VCaP (cell line): ENCODE results near the gene CLEC3A.

Experiments
- H3K27ac ChIP-seq: fragments of 450-650 bp; 2 replicates; pipeline ENCODE4 v1.5.1; 2017
- CTCF ChIP-seq: fragments of 450-650 bp; conservative IDR thresholded peaks from 2 replicates; pipeline ENCODE4 v1.5.1; 2017; ENCODE audit warnings: mild to moderate bottlenecking, moderate library complexity

CLEC3A gene

DNA sequence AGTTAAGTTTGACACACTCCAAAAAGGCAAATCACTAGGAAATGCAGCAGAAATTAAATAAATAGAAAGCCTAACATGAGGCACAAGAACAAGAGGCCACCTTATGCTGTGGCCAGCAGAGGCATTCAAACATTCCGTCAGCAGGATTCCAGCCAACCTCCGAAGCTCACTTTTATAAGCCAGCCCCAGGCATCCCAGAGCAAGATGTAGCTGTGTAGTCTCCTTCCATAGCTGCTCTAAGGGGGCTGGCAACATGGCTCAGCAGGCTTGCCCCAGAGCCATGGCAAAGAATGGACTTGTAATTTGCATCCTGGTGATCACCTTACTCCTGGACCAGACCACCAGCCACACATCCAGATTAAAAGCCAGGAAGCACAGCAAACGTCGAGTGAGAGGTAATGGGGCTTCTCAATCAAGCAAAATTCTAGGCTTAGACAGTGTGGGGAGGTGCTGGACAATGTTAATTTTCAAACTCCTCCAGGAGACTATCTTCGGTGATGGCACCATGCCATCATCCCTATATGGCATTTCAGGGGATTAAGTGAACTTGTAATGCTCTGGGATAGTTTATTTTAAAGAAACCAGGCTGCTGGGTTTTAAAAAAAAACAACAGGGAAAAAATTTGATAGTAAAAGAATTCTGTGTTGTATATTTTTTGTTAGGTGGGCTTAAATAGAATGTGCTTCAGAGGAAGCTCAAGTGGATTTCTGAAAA, at the start of gene CLEC3A:
Gene CLEC3A (plus strand): TSS at position 202 of the 714 bp plus-strand sequence. CDS start 79 bp downstream, at position 281.
- TF ChIP-seq CTCF, result no peak
- no peak within 1 kb of the TSS for H3K27ac ChIP-seq

- no peak for TF ChIP-seq CTCF
- H3K27ac ChIP-seq, result no peak overlapping the region
Measured at GRCh38 chr16:77974883-77975282, 47.5 kb upstream of the CLEC3A start.

GRCh38 chr16:77975942-77976341, 46.4 kb upstream of the CLEC3A start:
- H3K27ac ChIP-seq, result no peak overlapping the region
- TF ChIP-seq CTCF, result no peak

GRCh38 chr16:77977339-77977738, 45.0 kb upstream of the CLEC3A start:
- TF ChIP-seq CTCF, result no peak
- H3K27ac ChIP-seq, result no peak overlapping the region

DNA sequence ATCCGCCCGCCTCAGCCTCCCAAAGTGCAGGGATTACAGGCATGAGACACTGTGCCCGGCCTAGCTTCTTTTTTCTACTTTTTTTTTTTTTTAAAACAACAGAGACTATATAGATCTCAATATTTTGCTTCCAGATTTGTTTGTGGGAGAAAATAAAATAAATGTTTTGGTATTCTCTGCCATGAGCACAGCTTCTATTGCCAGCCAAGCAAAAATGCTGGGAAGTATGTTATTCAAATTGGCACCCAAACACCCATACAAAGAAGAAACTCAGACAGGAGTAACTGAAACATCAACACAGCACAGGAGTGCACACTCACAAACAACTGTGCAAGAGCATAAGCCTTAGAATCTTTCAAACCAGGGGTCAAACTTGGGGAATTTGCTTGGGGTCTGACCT, 37.2 kb upstream of the CLEC3A start:
- no peak overlapping the region for H3K27ac ChIP-seq
- no peak for TF ChIP-seq CTCF

DNA sequence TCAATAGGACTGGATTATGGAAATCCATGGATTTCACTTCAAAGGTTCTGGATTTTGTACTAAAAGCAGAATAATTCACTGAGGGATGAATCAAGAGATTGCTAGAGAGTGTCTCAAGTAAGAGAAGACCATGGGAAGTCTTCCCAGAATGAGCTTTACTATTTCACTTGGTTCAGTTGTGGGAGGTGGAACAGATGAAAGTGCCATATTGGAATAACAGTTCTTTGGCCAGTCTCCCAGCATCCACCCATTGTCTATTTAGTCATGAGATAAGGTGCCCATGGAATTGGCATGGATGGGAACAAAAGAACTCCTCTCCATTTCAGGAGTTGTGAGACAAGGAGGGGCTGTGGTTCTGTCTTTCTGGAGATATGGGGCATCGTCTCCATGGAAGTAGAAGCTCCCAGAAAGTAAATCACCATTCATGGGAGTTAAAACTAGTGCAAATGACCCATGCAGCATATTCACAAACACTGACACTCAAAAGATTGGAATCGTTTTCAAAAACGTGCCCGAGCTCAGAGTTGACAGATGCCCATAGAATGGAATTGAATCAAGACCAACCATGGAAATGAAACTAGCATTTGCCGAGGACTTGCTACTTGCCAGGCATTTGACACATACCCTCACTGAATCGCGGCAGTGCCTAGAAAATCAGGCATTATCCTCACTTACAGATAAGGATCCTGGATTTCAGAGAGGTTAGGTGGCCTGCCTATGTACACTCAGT, 36.2 kb upstream of the CLEC3A start:
- no peak for TF ChIP-seq CTCF
- no peak overlapping the region for H3K27ac ChIP-seq

- peak overlapping the region; percentile 38 for H3K27ac ChIP-seq
- no peak for TF ChIP-seq CTCF
Measured at GRCh38 chr16:77987810-77988209, 34.5 kb upstream of the CLEC3A start.
